Activated B cell treated with CpG ODN at 0.5 μM for 24 hours (primary cell): Measurements from ENCODE around the gene PARK7. TPM values are rescaled to one million over a fixed set of nuclear protein-coding genes. Genes with fewer than 3 reads are reported as not detected.

Experiments used
- ATAC-seq: fragments of 200-7000 bp; cut with Tn5 transposase; one replicate; pipeline ENCODE4 v1.10.0; 2021; ENCODE audit warnings: low read depth, mild to moderate bottlenecking, moderate library complexity
- CTCF ChIA-PET: fragments of 350-600 bp; sonication (Branson Sonifier 250); formaldehyde crosslinking; loops from one replicate; lab custom pipeline; 2021; ENCODE audit warnings: antibody characterized with exemption; lab: Charles Lee
- POLR2A ChIA-PET: fragments of 350-600 bp; sonication (Branson Sonifier 250); formaldehyde crosslinking; loops from one replicate; lab custom pipeline; 2021; ENCODE audit warnings: antibody characterized with exemption; lab: Charles Lee
- DNase-seq: peaks from one replicate; pipeline ENCODE4 v3.0.0; 2022
- H3K27ac Mint-ChIP-seq: one replicate; pipeline ENCODE4 v1.8.0; 2020; ENCODE audit warnings: mixed read lengths
- H3K27me3 Mint-ChIP-seq: one replicate; pipeline ENCODE4 v1.8.0; 2021; ENCODE audit warnings: mixed read lengths
- H3K36me3 Mint-ChIP-seq: one replicate; pipeline ENCODE4 v1.8.0; 2021; ENCODE audit warnings: low read depth, mixed read lengths
- H3K4me1 Mint-ChIP-seq: one replicate; pipeline ENCODE4 v1.8.0; 2021; ENCODE audit warnings: mixed read lengths
- H3K4me3 Mint-ChIP-seq: one replicate; pipeline ENCODE4 v1.8.0; 2020; ENCODE audit warnings: mild to moderate bottlenecking, mixed read lengths
- H3K9me3 Mint-ChIP-seq: one replicate; pipeline ENCODE4 v1.8.0; 2020; ENCODE audit warnings: mixed read lengths
- intact Hi-C: fragments of 100-400 bp; cut with micrococcal nuclease; formaldehyde crosslinking; loops from one replicate; pipeline ENCODE4 v1.15.1; 2024
- total RNA-seq: library from RNA; stranded (reverse); gene quantifications from 2 replicates; pipeline ENCODE4 v1.2.3, GENCODE V29; 2022
- TF ChIP-seq, protein P1 (sequence below): fragments of 200-600 bp; IDR thresholded peaks from one replicate; pipeline ENCODE4 v1.8.0; 2022; ENCODE audit warnings: antibody characterized with exemption, mild to moderate bottlenecking

The PARK7 gene
- total RNA-seq, 1 donor from 2014 or later: 242 TPM

GRCh38 chr1:8021676-8022266, 60.3 kb downstream of the PARK7 start:
- Mint-ChIP-seq H3K9me3 (no peaks in the 10 kb centered on the region), H3K27me3 (peaks cover 19% of the 10 kb centered on the region), H3K36me3 (no peaks in the 10 kb centered on the region), H3K4me3 (no peak overlapping the region), H3K27ac (no peak overlapping the region), H3K4me1 (peaks cover 12% of the 10 kb centered on the region)
- TF ChIP-seq, protein P1, sequence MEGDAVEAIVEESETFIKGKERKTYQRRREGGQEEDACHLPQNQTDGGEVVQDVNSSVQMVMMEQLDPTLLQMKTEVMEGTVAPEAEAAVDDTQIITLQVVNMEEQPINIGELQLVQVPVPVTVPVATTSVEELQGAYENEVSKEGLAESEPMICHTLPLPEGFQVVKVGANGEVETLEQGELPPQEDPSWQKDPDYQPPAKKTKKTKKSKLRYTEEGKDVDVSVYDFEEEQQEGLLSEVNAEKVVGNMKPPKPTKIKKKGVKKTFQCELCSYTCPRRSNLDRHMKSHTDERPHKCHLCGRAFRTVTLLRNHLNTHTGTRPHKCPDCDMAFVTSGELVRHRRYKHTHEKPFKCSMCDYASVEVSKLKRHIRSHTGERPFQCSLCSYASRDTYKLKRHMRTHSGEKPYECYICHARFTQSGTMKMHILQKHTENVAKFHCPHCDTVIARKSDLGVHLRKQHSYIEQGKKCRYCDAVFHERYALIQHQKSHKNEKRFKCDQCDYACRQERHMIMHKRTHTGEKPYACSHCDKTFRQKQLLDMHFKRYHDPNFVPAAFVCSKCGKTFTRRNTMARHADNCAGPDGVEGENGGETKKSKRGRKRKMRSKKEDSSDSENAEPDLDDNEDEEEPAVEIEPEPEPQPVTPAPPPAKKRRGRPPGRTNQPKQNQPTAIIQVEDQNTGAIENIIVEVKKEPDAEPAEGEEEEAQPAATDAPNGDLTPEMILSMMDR: no peak
- ChIA-PET POLR2A (no interaction called here), CTCF (no interaction called here)
- intact Hi-C loops: no loop called here
- ATAC-seq (no peak), DNase-seq (no peak)

GRCh38 chr1:8022395-8023286, 61.1 kb downstream of the PARK7 start:
- ATAC-seq (no peak), DNase-seq (no peak)
- Mint-ChIP-seq H3K4me1 (peaks cover 15% of the 10 kb centered on the region), H3K27ac (no peak overlapping the region), H3K9me3 (no peaks in the 10 kb centered on the region), H3K36me3 (no peaks in the 10 kb centered on the region), H3K27me3 (peaks cover 19% of the 10 kb centered on the region), H3K4me3 (no peak overlapping the region)
- TF ChIP-seq, protein P1: no peak
- CTCF ChIA-PET: no interaction called here
- POLR2A ChIA-PET: no interaction called here
- intact Hi-C loops: no loop called here

GRCh38 chr1:8023287-8023994, 61.9 kb downstream of the PARK7 start:
- intact Hi-C loops: no loop called here
- ChIA-PET CTCF (interaction anchor here (1.3 kb wide), 1 partner anchor 8 kb away, joined by 8 read pairs; no protein-coding TSS in a partner anchor), POLR2A (no interaction called here)
- ATAC-seq: no peak
- no peaks in the 10 kb centered on the region for H3K9me3 Mint-ChIP-seq
- H3K4me3 Mint-ChIP-seq: no peak overlapping the region
- H3K4me1 Mint-ChIP-seq: peaks cover 15% of the 10 kb centered on the region
- no peak overlapping the region for H3K27ac Mint-ChIP-seq
- H3K36me3 Mint-ChIP-seq: no peaks in the 10 kb centered on the region
- H3K27me3 Mint-ChIP-seq: peaks cover 19% of the 10 kb centered on the region
- DNase-seq: no peak
- TF ChIP-seq, protein P1: no peak

DNA sequence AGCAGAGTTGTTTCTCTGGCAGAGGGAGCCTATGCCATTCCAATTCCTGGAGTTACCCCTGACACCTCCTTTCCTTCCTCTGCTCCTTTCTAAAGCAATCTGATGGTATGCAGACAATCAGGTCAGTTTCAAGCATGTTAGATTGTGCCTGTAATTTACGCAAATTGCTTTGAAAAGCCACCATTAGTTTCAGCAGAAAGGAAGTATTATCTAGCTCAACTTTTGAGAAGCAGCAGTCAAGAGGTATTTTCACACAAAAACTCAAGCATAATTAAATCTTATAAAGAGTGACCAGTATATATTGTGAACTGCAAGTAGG, 62.4 kb downstream of the PARK7 start:
- ChIA-PET POLR2A (no interaction called here), CTCF (interaction anchor here (1.3 kb wide), 1 partner anchor 9 kb away, joined by 8 read pairs; no protein-coding TSS in a partner anchor)
- no peaks in the 10 kb centered on the region for H3K9me3 Mint-ChIP-seq
- H3K4me3 Mint-ChIP-seq: no peak overlapping the region
- no peaks in the 10 kb centered on the region for H3K36me3 Mint-ChIP-seq
- peaks cover 16% of the 10 kb centered on the region for H3K27me3 Mint-ChIP-seq
- ATAC-seq (no peak), DNase-seq (no peak)
- TF ChIP-seq, protein P1: no peak
- no peak overlapping the region for H3K27ac Mint-ChIP-seq
- intact Hi-C loops: no loop called here
- peaks cover 15% of the 10 kb centered on the region for H3K4me1 Mint-ChIP-seq

DNA sequence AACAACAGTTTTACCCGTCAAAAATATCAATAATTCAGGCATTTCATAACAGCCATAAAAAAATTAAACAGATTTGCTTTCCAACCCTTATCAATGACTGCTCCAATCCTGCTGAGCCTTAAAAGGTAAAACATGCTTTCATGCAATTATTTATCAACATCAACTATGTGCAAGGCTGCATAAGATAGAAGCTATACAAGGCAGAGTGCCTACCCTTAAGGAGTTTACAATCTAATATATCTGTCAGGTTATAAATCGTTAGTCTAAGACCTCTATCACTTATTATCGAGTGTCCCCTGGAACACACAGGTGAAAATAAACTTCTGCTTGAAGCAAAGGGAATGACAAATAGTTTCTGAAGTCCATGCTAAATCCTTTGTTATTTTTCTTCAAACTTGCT, 62.8 kb downstream of the PARK7 start:
- TF ChIP-seq, protein P1: no peak
- DNase-seq: no peak
- H3K27me3 Mint-ChIP-seq: peaks cover 15% of the 10 kb centered on the region
- H3K27ac Mint-ChIP-seq: no peak overlapping the region
- ChIA-PET CTCF (interaction anchor here (1.3 kb wide), 1 partner anchor 9 kb away, joined by 8 read pairs; no protein-coding TSS in a partner anchor), POLR2A (no interaction called here)
- no peaks in the 10 kb centered on the region for H3K36me3 Mint-ChIP-seq
- no peaks in the 10 kb centered on the region for H3K9me3 Mint-ChIP-seq
- intact Hi-C loops: no loop called here
- no peak for ATAC-seq
- H3K4me3 Mint-ChIP-seq: no peak overlapping the region
- peaks cover 15% of the 10 kb centered on the region for H3K4me1 Mint-ChIP-seq
